ENCODE results near the gene SLC36A3. TPM values are rescaled to one million over a fixed set of nuclear protein-coding genes. Genes with fewer than 3 reads are reported as not detected.
"Not testable (repeated sequence)": the region's sequence is repeated elsewhere in the genome, so short reads cannot be mapped to it uniquely, and the experiment has no call there.

The SLC36A3 gene
- polyA plus RNA-seq (2014; cell fraction: cytosol; rRNA removed) = not detected in 2 replicates
- polyA plus RNA-seq (2014; cell fraction: nucleus; rRNA removed) = not detected in 2 replicates

DNA sequence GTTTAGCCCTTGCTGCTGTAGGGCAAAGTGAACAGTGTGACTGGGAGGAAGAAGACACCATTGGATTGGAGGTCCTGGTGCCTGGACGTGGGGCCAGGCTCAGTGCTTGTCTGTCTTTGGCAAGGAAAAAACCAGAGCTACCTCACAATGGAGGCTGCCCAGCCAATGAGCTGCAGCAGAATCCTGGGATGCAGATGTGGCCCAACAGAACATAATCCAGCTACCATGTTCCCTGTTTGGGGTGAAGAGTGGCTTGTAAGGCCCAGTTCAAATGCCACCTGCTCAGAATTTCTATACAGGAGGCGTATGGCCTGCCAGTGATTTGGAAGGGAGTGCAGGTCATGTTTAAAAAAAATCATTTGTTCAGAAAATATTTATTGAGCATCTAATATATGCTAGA is at the start of gene SLC36A3:
Gene SLC36A3, minus strand, starts transcription at position 101 of the 400 bp plus-strand sequence. CDS start 412 bp downstream, outside the sequence.
- DNase-seq (ENCODE audit: low spot score) = no peak

- DNase-seq (ENCODE audit: low spot score) = no peak
These were observed 48.1 kb upstream of the SLC36A3 start for GRCh38 chr5:151351671-151352070.

GRCh38 chr5:151348789-151349188 is 45.2 kb upstream of the SLC36A3 start:
- no peak for DNase-seq (ENCODE audit: low spot score)

DNA sequence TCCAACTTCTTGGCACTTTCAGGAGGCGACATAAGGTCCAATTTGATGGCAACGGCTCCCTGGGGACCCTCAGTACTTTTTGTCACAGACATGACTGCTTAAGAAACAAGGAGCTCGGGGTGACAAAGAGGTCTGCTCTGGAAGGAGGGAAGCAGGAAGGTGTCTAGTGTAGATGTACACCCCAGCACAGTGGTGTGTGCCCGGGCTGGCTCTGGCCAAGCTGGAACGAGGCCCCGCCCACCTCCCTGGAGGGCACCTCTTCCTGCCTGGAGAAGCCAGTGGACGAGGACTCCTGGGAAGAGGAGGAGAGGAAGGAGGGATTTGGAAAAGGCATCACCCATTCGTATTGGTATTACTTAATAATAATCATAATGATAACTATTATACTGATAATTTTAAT is 43.8 kb upstream of the SLC36A3 start, which contains the start of gene SLC36A2:
Gene SLC36A2, minus strand, starts transcription at position 191 of the 400 bp plus-strand sequence. Its CDS starts 99 bp downstream, at position 92.
- no peak for DNase-seq (ENCODE audit: low spot score)

GRCh38 chr5:151345808-151346478 is 42.4 kb upstream of the SLC36A3 start:
- no peak for DNase-seq (ENCODE audit: low spot score)

GRCh38 chr5:151345187-151345807 is 41.7 kb upstream of the SLC36A3 start:
- DNase-seq (ENCODE audit: low spot score) = no peak

DNA sequence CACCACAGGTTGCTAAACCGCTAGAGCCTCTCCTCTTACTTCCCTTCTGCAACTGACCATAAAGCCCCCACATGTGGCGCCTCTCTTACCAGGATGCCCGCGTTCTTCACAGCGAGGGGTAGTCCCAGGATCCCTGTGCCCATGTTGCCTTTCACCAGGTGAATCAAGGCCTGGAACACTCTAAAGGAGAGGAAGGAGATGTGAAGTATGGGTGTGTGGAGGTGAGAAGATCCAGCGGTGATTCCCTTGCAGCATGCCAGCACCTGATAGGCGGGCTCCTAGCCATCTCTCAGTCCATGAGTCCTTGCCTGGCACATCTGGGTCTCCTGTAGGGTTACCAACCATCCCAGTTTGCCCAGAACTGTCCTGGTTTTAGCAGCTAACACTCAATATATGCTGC is 40.5 kb upstream of the SLC36A3 start:
- DNase-seq (ENCODE audit: low spot score) = no peak

- DNase-seq (ENCODE audit: low spot score) = no peak
These were observed 36.4 kb upstream of the SLC36A3 start for GRCh38 chr5:151340004-151340403.

- no peak for DNase-seq (ENCODE audit: low spot score)
These were observed 35.2 kb upstream of the SLC36A3 start for GRCh38 chr5:151338734-151339133.

DNA sequence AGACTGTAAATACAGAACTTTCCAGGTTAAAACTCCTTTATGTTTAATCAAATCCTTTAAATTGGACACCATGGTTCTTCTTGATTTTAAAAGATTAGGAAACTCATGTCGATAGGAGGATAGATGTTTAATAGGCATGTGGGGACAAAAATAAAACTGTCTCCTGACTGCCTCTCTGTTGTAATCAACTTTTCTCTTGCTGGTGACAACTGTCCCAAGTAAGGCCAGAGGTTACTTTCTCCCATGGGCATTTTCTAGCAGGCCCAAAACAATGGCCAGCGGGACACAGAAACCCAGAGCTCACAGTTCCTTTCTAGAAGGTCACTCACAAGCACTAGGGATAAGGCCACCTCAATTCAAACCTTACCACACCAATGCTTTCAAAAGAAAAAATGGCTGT is 29.3 kb upstream of the SLC36A3 start:
- no peak for DNase-seq (ENCODE audit: low spot score)

- no peak for DNase-seq (ENCODE audit: low spot score)
These were observed 25.2 kb upstream of the SLC36A3 start for GRCh38 chr5:151328734-151329133.

DNA sequence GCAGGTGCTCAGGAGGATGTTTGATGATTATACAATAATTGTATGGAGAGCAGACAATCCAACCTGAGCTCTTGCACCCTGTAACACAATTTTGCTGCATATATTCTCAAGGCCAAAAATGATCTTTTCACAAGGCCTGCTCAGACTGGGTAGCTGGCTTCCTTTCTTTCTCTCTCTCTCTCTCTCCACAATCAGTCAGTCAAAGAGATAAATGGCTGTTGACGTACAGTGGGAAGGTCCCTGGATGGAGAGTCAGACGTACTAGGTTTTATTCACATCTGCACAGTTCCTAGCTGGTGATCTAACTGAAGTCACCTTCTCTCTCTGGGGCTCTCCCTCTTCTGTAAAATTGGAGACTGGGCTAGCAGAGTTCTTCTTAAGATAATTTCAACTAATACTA is 24.0 kb upstream of the SLC36A3 start:
- DNase-seq (ENCODE audit: low spot score) = no peak

- DNase-seq (ENCODE audit: low spot score) = no peak
These were observed 22.7 kb upstream of the SLC36A3 start for GRCh38 chr5:151326266-151326665.

GRCh38 chr5:151320481-151320880 is 16.9 kb upstream of the SLC36A3 start:
- DNase-seq (ENCODE audit: low spot score) = no peak

DNA sequence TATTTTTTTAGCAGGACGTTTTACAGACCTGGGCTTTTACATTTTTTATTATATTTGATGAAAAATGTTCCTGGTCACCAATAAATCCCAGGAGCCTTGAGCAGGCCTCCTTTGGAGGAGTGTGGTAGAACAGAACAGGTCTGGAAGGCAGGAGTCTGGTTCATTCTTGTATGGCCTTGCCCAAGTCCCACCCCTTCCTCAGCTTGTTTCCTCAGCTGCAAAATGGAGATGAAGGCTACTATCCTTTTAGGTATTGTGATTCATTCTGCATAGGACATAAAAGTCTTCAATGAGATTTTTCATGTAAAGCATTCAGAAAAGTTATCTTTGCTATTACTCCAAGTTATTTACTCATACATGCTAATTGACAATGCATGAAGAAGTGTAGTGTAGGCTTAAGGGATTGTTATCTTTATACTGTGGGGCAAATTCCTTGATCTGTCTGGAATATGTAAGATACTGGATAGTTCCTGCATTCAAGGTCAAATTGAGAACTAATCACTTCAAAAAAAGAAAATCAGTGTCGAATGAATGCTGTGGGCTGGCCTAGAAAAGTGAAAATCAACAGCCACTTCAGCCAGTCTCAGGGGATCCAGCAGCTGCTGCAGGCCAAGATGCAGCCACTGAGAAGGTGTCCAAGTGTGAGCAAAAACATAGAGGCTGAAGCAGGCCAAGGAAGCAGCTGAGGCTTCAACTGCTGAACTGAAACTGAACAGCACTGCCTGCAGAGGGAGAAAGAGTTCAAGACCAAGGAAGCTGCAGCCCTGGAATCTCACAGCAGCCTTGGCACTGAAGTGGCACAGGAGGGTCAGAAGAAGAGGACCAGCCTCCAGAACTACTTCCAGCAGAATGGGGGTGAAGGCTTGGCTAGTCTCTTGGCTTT is 15.5 kb upstream of the SLC36A3 start:
- DNase-seq (ENCODE audit: low spot score) = peak; percentile 5

GRCh38 chr5:151317871-151318270 is 14.3 kb upstream of the SLC36A3 start:
- DNase-seq (ENCODE audit: low spot score) = no peak

- peak; percentile 47 for DNase-seq (ENCODE audit: low spot score)
These were observed 12.5 kb upstream of the SLC36A3 start for GRCh38 chr5:151315998-151316597.

DNA sequence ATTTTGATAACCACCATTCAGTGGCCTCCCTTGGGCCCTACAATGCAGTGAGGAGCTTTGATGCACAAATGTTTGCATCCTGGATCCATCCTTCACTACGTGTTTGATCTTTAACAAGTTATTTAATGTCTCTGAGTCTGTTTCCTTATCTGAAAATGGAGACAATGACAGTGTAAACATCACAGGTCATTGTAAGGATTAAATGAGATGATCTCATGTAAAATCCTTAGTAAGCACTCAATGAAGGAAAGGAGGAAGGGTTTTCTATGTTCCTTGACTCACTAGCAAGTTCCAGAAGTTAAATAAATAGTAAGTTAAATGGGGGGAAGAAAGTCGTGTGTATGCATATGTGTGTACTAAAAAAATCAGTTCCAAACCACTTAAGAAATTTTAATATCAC is 9.8 kb upstream of the SLC36A3 start:
- no peak for DNase-seq (ENCODE audit: low spot score)

DNA sequence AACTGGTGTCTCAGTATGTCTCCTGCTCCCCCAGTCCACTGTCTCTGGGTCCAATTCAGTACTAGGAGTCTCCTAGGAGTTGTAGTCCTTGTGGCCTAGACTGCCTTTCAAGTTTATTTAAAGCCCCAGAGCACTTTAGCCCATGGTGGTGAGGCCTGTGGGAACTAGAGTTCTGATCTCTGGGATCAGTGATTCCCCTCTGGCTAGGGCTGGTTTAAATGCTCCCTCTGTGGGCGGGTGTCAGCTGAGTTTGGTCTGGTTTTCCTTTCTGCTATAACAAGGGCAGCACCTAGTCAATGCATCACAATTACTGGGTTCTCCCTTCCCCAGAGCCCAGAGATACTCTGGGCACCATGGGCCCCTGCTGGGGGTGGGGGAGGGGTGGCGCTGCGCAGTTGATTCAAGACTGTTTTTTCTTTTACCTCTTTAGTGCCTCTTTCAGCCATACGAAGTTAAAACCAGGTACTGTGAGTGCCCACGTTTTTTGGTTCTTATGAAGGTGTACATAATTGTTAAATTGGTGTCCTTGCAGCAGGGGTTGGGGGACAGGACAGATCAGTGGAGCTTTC is 9.3 kb upstream of the SLC36A3 start:
- no peak for DNase-seq (ENCODE audit: low spot score)

DNA sequence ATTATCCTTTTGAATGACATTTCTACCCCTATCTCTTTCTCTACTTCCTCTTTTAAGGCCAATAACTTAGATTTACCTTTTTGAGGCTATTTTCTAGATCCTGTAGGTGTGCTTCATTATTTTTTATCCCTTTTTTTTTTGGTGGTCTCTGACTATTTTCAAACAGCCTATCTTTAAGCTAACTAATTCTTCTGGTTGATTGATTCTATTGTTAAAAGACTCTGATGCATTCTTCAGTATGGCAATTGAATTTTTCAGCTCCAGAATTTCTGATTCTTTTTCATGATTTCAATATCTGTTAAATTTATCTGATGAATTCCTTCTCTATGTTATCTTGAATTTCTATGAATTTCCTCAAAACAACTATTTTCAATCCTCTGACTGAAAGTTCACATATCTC is 7.4 kb upstream of the SLC36A3 start:
- DNase-seq (ENCODE audit: low spot score) = no peak

DNA sequence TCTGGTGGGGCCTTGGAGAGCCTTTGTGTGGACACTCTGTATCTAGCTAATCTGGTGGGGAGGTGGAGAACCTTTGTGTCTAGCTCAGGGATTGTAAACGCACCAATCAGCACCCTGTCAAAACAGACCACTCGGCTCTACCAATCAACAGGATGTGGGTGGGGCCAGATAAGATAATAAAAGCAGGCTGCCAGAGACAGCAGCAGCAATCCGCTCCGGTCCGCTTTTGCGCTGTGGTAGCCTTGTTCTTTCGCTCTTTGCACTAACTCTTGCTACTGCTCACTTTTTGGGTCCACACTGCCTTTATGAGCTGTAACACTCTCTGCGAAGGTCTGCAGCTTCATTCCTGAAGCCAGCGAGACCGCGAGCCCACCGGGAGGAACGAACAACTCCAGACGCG is 6.3 kb upstream of the SLC36A3 start:
- DNase-seq (ENCODE audit: low spot score) = not testable (repeated sequence)
